IPS-NIHi11 (cell line): ENCODE data around the gene MYL3.

Source experiments
- DNase-seq: peaks from one replicate; pipeline ENCODE4 v3.0.0; 2012; ENCODE audit warnings: mixed read lengths, low spot score

Gene MYL3

GRCh38 chr3:46865546-46865945 is 2.3 kb upstream of the MYL3 start:
- DNase-seq: no peak

GRCh38 chr3:46865031-46865507 is 1.8 kb upstream of the MYL3 start:
- DNase-seq: no peak

GRCh38 chr3:46864061-46864881 is 1.0 kb upstream of the MYL3 start:
- no peak for DNase-seq

- no peak for DNase-seq
Observed at GRCh38 chr3:46862369-46863025, 747 bp downstream of the MYL3 start.

- no peak for DNase-seq
Observed at GRCh38 chr3:46861605-46862368, 1.5 kb downstream of the MYL3 start.

- DNase-seq: no peak
Observed at GRCh38 chr3:46860810-46861604, 2.2 kb downstream of the MYL3 start.

GRCh38 chr3:46860017-46860809 is 3.0 kb downstream of the MYL3 start:
- DNase-seq: no peak

GRCh38 chr3:46859001-46859710 is 4.1 kb downstream of the MYL3 start:
- DNase-seq: no peak

- DNase-seq: no peak
Observed at GRCh38 chr3:46858456-46858855, 4.8 kb downstream of the MYL3 start.

GRCh38 chr3:46857485-46858341 is 5.5 kb downstream of the MYL3 start:
- DNase-seq: no peak

- no peak for DNase-seq
Observed at GRCh38 chr3:46856576-46857471, 6.4 kb downstream of the MYL3 start.

- DNase-seq: no peak
Observed at GRCh38 chr3:46854555-46854991, 8.7 kb downstream of the MYL3 start.

- DNase-seq: no peak
Observed at GRCh38 chr3:46853441-46854415, 9.5 kb downstream of the MYL3 start.

GRCh38 chr3:46852839-46853355 is 10.3 kb downstream of the MYL3 start:
- no peak for DNase-seq

- no peak for DNase-seq
Observed at GRCh38 chr3:46852334-46852720, 10.9 kb downstream of the MYL3 start.

- no peak for DNase-seq
Observed at GRCh38 chr3:46851364-46852333, 11.6 kb downstream of the MYL3 start.
